Erythroblast (primary cell): ENCODE results near the gene TBX1.

Source experiments
- GATA1 ChIP-seq: IDR thresholded peaks from 2 replicates; pipeline ENCODE4 v1.6.1; 2011; ENCODE audit warnings: low read depth, mild to moderate bottlenecking, control low read depth, low read length, moderate library complexity
- POLR2A ChIP-seq: IDR thresholded peaks from 2 replicates; pipeline ENCODE4 v1.6.1; 2011; ENCODE audit warnings: mild to moderate bottlenecking, low read length

GRCh38 chr22:19816372-19817119 is 56.0 kb downstream of the TBX1 start:
- no peak for TF ChIP-seq POLR2A
- TF ChIP-seq GATA1: no peak
